B cell (primary cell): ENCODE results near the gene ENO3.

Experiments used
- EZH2 ChIP-seq: IDR thresholded peaks from 2 replicates; pipeline ENCODE4 v1.6.1; 2012; ENCODE audit warnings: borderline replicate concordance, low read depth, mild to moderate bottlenecking, moderate library complexity, low read length; ENCODE audit not compliant: insufficient read depth, poor library complexity, severe bottlenecking
- TF ChIP-seq, protein P1 (sequence below): fragments of 200-600 bp; IDR thresholded peaks from one replicate; pipeline ENCODE4 v1.8.0; 2022; ENCODE audit warnings: antibody characterized with exemption, mild to moderate bottlenecking

DNA sequence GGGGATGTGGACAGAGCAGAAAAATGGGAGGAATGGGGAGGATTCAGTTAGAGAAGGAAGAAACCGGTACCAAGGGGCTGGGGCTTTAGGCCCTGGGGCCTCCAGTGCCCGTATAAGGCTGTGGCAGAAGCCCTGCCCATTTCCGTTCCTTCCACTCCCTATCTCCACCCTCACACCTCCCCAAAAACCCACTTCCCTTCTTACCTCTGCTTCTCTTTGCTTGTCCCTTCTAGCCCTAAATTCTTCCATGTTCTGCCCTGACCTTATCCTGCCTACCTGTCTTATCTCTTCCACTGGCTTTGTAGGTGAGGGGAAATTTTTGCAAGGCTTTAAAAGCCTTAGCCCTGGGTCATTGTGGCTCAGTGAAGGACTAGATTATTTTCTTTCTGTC is 6.8 kb upstream of the ENO3 start:
- TF ChIP-seq, protein P1, sequence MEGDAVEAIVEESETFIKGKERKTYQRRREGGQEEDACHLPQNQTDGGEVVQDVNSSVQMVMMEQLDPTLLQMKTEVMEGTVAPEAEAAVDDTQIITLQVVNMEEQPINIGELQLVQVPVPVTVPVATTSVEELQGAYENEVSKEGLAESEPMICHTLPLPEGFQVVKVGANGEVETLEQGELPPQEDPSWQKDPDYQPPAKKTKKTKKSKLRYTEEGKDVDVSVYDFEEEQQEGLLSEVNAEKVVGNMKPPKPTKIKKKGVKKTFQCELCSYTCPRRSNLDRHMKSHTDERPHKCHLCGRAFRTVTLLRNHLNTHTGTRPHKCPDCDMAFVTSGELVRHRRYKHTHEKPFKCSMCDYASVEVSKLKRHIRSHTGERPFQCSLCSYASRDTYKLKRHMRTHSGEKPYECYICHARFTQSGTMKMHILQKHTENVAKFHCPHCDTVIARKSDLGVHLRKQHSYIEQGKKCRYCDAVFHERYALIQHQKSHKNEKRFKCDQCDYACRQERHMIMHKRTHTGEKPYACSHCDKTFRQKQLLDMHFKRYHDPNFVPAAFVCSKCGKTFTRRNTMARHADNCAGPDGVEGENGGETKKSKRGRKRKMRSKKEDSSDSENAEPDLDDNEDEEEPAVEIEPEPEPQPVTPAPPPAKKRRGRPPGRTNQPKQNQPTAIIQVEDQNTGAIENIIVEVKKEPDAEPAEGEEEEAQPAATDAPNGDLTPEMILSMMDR = no peak
- no peak for TF ChIP-seq EZH2
